WERI-Rb-1 (cell line): ENCODE measurements around the gene PSTPIP1.

Experiments used
- DNase-seq: peaks from one replicate; pipeline ENCODE4 v3.0.0-alpha.2; 2020
- H3K27ac ChIP-seq: fragments of 250-450 bp; sonication (Bioruptor Pico); 2 replicates; pipeline ENCODE4 v1.5.1; 2020; ENCODE audit warnings: mild to moderate bottlenecking, moderate library complexity
- H3K27me3 ChIP-seq: fragments of 250-450 bp; sonication (Bioruptor Pico); 2 replicates; pipeline ENCODE4 v1.5.1; 2021; ENCODE audit warnings: mild to moderate bottlenecking, low read depth, moderate library complexity; ENCODE audit not compliant: insufficient read depth, severe bottlenecking
- H3K36me3 ChIP-seq: fragments of 250-450 bp; sonication (Bioruptor Pico); 2 replicates; pipeline ENCODE4 v1.5.1; 2020; ENCODE audit warnings: mild to moderate bottlenecking, moderate library complexity
- H3K4me3 ChIP-seq: 2 replicates; pipeline ENCODE4 v1.5.1; 2011; ENCODE audit warnings: low read depth, mild to moderate bottlenecking, control low read depth, low read length
- H3K9me3 ChIP-seq: fragments of 250-450 bp; sonication (Bioruptor Pico); 2 replicates; pipeline ENCODE4 v1.5.1; 2021; ENCODE audit warnings: mild to moderate bottlenecking, moderate library complexity; ENCODE audit not compliant: severe bottlenecking
- CTCF ChIP-seq: IDR thresholded peaks from 2 replicates; pipeline ENCODE4 v1.5.1; 2011; ENCODE audit warnings: low read depth, mild to moderate bottlenecking, control low read depth, inconsistent platforms, low read length

Gene PSTPIP1

GRCh38 chr15:76993114-76993725 is 1.7 kb upstream of the PSTPIP1 start:
- H3K27ac ChIP-seq = no peak overlapping the region

GRCh38 chr15:76994001-76994400 is 925 bp upstream of the PSTPIP1 start:
- no peaks in the 10 kb centered on the region for H3K9me3 ChIP-seq
- H3K36me3 ChIP-seq = no peaks in the 10 kb centered on the region

More at GRCh38 chr15:76993114-76993725, 1.7 kb upstream of the PSTPIP1 start:
- no peak for TF ChIP-seq CTCF
- H3K4me3 ChIP-seq = no peak overlapping the region
- DNase-seq = no peak
- no peaks in the 10 kb centered on the region for H3K27me3 ChIP-seq
- no peaks in the 10 kb centered on the region for H3K36me3 ChIP-seq
- H3K9me3 ChIP-seq = no peaks in the 10 kb centered on the region

GRCh38 chr15:76994496-76994895 is 430 bp upstream of the PSTPIP1 start:
- H3K36me3 ChIP-seq = no peaks in the 10 kb centered on the region
- H3K4me3 ChIP-seq = no peak overlapping the region
- TF ChIP-seq CTCF = no peak
- H3K27ac ChIP-seq = no peak overlapping the region
- no peaks in the 10 kb centered on the region for H3K27me3 ChIP-seq
- no peak for DNase-seq
- H3K9me3 ChIP-seq = no peaks in the 10 kb centered on the region

More at GRCh38 chr15:76994001-76994400, 925 bp upstream of the PSTPIP1 start:
- no peak overlapping the region for H3K4me3 ChIP-seq
- TF ChIP-seq CTCF = no peak
- no peak overlapping the region for H3K27ac ChIP-seq
- H3K27me3 ChIP-seq = no peaks in the 10 kb centered on the region
- DNase-seq = no peak

GRCh38 chr15:76996076-76996525 is 1.2 kb downstream of the PSTPIP1 start:
- H3K27ac ChIP-seq = no peak overlapping the region
- DNase-seq = no peak
- TF ChIP-seq CTCF = no peak
- H3K27me3 ChIP-seq = no peaks in the 10 kb centered on the region
- H3K36me3 ChIP-seq = no peaks in the 10 kb centered on the region
- H3K9me3 ChIP-seq = no peaks in the 10 kb centered on the region
- no peak overlapping the region for H3K4me3 ChIP-seq

GRCh38 chr15:76996526-76997401 is 1.8 kb downstream of the PSTPIP1 start:
- no peak overlapping the region for H3K4me3 ChIP-seq
- no peaks in the 10 kb centered on the region for H3K27me3 ChIP-seq
- no peak overlapping the region for H3K27ac ChIP-seq
- TF ChIP-seq CTCF = no peak
- no peak for DNase-seq
- H3K9me3 ChIP-seq = no peaks in the 10 kb centered on the region
- H3K36me3 ChIP-seq = no peaks in the 10 kb centered on the region
